Gastrocnemius medialis (tissue), 4 donors: Measurements from ENCODE around the gene CRTAC1. TPM values are rescaled to one million over a fixed set of nuclear protein-coding genes. Genes with fewer than 3 reads are reported as not detected.

Experiments
- ATAC-seq, 2 donors: fragments of 150-250 bp; one replicate each; pipeline ENCODE4 v1.9.1; 2016
- DNase-seq, 2 donors: peaks; one replicate each; pipeline ENCODE4 v3.0.0-alpha.2; 2019
- H3K27ac ChIP-seq, 4 donors: fragments of 200-600 bp; sonication (generic); 1 replicate in 1 of 4; 2 replicates in 3 of 4; pipeline ENCODE4 v1.5.1; 2016 to 2018; ENCODE audit warnings: mild to moderate bottlenecking in 2 of 4, moderate library complexity in 1 of 4
- H3K27me3 ChIP-seq, 3 donors: fragments of 200-600 bp; sonication (generic) in 2 of 3; 1 replicate in 1 of 3; 2 replicates in 2 of 3; pipeline versions ENCODE4 v1.5.1 to v1.6.0; 2016 to 2019; ENCODE audit warnings: mild to moderate bottlenecking in 1 of 3, moderate library complexity in 1 of 3
- H3K36me3 ChIP-seq, 2 donors: fragments of 200-600 bp; sonication (generic) in 1 of 2; one replicate each; pipeline ENCODE4 v1.5.1; 2017 to 2018
- H3K4me1 ChIP-seq, 2 donors: fragments of 200-600 bp; sonication (generic) in 1 of 2; one replicate each; pipeline ENCODE4 v1.5.1; 2016 to 2017; ENCODE audit warnings: mild to moderate bottlenecking in 2 of 2
- H3K4me3 ChIP-seq, 4 donors: fragments of 200-600 bp; sonication (generic) in 3 of 4; 1 replicate in 1 of 4; 2 replicates in 3 of 4; pipeline ENCODE4 v1.5.1; 2016 to 2019; ENCODE audit warnings: mild to moderate bottlenecking in 2 of 4
- H3K9me3 ChIP-seq, 3 donors: fragments of 200-600 bp; sonication (generic) in 2 of 3; 1 replicate in 1 of 3; 2 replicates in 2 of 3; pipeline ENCODE4 v1.5.1; 2016 to 2019
- CTCF ChIP-seq, 5 experiments: fragments of 450-650 bp in 3 of 5; fragments of 200-600 bp in 2 of 5; sonication (generic) in 2 of 5; IDR thresholded peaks in 4 of 5; conservative IDR thresholded peaks in 1 of 5; 1 replicate in 4 of 5; 2 replicates in 1 of 5; pipeline ENCODE4 v1.5.1; 2016 to 2019; ENCODE audit warnings: antibody characterized with exemption in 5 of 5, mild to moderate bottlenecking in 3 of 5, moderate library complexity in 3 of 5
- POLR2A ChIP-seq, 2 donors: fragments of 450-650 bp; IDR thresholded peaks; one replicate each; pipeline ENCODE4 v1.6.1; 2017; ENCODE audit warnings: antibody characterized with exemption in 2 of 2, mild to moderate bottlenecking in 2 of 2, moderate library complexity in 2 of 2
- in situ Hi-C, 4 donors: fragments of 200-750 bp; cut with MboI; loops; one replicate each; pipeline versions ENCODE4 v1.15.0 to v1.8.0; 2017; ENCODE audit warnings: low sequenced_read_pairs in 4 of 4
- intact Hi-C: fragments of 100-400 bp; cut with DNase I; formaldehyde crosslinking; loops from one replicate; pipeline ENCODE4 v1.15.1; 2023; ENCODE audit warnings: low total_unique reads
- total RNA-seq, 4 donors: library from RNA; depleted of rRNA; stranded (reverse); fragments of >200 nt; gene quantifications; one replicate each; pipeline versions ENCODE4 v1.1.0 to v1.2.3, GENCODE V29; 2016

Gene CRTAC1
- total RNA-seq, 4 donors from 2014 or later = 0.16 to 3.9 (median 0.56) TPM; not detected in 1

DNA sequence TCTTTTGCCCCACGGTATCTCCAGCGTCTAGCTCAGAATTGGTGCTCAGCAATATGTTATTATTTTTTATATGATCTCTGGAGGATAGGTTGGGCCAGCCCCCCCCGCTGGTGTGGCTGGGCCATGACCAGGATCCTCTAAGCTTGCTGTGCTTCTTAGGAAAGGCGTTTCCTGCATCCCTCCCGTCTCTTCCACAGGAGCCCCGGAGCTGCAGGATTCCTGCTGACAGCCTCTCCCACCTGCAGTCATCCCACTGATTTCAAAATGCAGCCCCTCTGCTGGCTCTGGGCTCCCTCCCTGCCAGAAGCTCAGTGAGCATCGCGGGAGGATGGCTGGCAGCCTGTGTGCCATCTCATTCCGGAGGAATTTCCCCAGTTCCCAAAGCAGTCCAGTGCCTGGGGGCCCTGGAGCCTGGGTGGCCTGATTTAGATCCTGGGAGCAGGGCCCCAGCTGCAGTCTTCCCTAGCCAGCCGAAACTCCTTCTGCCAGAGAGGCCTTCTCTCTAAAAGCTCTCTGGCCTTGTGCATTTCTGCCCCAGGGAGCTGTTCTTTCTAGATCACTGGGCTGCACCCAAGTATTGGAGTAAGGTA, 202.6 kb downstream of the CRTAC1 start:
- ATAC-seq (no peak), DNase-seq (no peak)
- in situ Hi-C loops = no loop called here
- Histone ChIP-seq H3K4me3 (no peak overlapping the region), H3K4me1 (peaks cover 8 to 42% of the 10 kb centered on the region in 2 donors), H3K9me3 (no peaks in the 10 kb centered on the region), H3K27ac (peak overlapping the region in 3 of 4 donors; percentile 11 to 60 (median 43)), H3K36me3 (no peaks in the 10 kb centered on the region), H3K27me3 (no peaks in the 10 kb centered on the region)
- intact Hi-C loops = no loop called here
- TF ChIP-seq POLR2A (IDR thresholded peaks at IDR 0.05) = no peak
- TF ChIP-seq CTCF (IDR thresholded peaks at IDR 0.05 in 4 of 5, conservative IDR thresholded peaks at IDR 0.05 in 1 of 5) = no peak

DNA sequence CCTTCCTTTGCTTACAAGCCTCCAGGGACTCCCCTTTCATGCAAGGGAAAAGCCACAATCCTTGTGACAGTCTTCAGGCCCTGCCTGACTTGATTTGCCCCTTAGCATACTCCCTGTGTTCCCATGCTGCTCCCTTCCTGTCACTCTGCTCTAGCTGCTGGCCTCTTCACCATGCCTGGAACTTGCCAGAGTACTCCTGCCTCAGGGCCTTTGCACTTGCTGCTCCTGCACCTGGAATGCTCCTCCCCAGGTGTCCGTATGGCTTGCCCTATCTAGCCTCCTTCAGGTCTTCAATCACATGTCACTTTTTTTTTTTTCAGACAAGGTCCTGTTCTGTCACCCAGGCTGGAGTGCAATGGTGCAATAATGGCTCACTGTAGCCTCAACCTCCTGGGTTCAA, 203.5 kb downstream of the CRTAC1 start:
- Histone ChIP-seq H3K4me3 (no peak overlapping the region), H3K27ac (peak overlapping the region in 1 of 4 donors; percentile 43), H3K9me3 (no peaks in the 10 kb centered on the region), H3K27me3 (no peaks in the 10 kb centered on the region), H3K4me1 (peaks cover 17 to 51% of the 10 kb centered on the region in 2 donors), H3K36me3 (no peaks in the 10 kb centered on the region)
- no peak for DNase-seq
- intact Hi-C loops (no loop called here), in situ Hi-C loops (no loop called here)
- ATAC-seq = no peak
- TF ChIP-seq POLR2A (IDR thresholded peaks at IDR 0.05) (no peak), CTCF (IDR thresholded peaks at IDR 0.05 in 4 of 5, conservative IDR thresholded peaks at IDR 0.05 in 1 of 5) (no peak)

DNA sequence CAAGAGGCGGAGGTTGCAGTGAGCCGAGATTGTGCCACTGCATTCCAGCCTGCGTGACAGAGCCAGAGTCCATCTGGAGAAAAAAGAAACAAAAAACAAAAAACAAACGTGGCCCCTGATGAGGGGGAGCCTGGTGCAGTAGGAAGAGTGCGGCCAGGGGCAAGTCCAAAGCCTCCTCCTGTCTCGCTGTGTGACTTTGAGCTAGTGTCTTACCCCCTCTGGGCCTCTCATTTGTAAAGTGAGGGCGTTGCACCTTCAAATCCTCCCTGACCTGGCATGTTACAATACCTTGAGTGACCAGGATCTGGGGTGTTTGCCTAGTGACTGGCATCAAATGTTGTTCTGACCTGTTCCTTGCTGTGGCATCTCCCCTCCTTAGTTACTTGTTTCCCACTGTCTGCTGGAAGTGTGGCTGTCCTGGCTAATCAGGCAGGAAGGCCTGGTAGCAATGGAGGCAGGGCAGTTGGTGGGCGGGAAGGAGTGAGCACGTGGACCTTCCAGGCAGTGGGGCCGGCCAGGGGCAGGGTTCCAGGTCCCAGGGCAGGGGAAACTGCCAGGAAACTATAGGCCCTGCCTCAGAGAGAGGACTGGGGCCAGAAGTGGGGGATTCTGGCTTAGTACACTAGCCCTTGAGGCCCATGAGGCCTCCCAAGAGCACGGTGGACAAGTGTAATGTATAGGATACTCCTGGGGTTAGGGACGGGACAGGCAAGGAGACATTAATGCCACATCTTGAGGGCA, 205.2 kb downstream of the CRTAC1 start:
- no peaks in the 10 kb centered on the region for H3K27me3 ChIP-seq
- H3K4me1 ChIP-seq = peaks cover 33 to 59% of the 10 kb centered on the region in 2 donors
- peak overlapping the region; percentile 9 to 98 (median 97) for H3K27ac ChIP-seq
- no peak for DNase-seq
- no peak overlapping the region for H3K4me3 ChIP-seq
- TF ChIP-seq POLR2A (IDR thresholded peaks at IDR 0.05) = no peak
- TF ChIP-seq CTCF (IDR thresholded peaks at IDR 0.05 in 4 of 5, conservative IDR thresholded peaks at IDR 0.05 in 1 of 5) = no peak
- H3K36me3 ChIP-seq = no peaks in the 10 kb centered on the region
- in situ Hi-C loops = no loop called here
- no peaks in the 10 kb centered on the region for H3K9me3 ChIP-seq
- intact Hi-C loops = no loop called here
- no peak for ATAC-seq

DNA sequence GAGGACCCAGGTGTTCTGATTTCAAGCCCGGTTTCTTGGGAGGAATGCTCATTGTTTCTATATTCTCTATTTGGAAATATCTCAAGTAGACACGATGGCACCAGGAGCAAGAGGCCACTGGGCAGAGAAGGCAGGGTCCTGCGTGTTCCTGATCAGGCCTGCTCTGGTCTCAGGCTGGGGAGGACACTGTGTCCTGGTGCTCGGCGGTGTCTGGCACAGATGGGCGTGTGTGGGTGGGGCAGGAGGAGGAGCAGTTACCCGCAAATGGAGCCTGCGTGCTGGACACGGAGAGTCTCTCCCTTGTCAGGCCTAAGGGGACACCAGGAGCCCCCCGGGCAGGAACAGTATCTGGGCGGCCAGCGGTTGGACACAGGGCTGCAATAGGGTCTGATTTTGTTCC, 206.7 kb downstream of the CRTAC1 start:
- Histone ChIP-seq H3K4me3 (peak overlapping the region; percentile 17 to 47 (median 33)), H3K27me3 (no peaks in the 10 kb centered on the region), H3K9me3 (no peaks in the 10 kb centered on the region), H3K36me3 (no peaks in the 10 kb centered on the region), H3K4me1 (peaks cover 33 to 56% of the 10 kb centered on the region in 2 donors), H3K27ac (peak overlapping the region; percentile 96 to 98 (median 98))
- intact Hi-C loops = loop anchor here (5.0 kb wide), 1 partner anchor 136 kb away; the partner anchor contains the start of gene AVPI1
- DNase-seq = peak; percentile 88 to 92
- ATAC-seq = peak; percentile 65 to 68
- in situ Hi-C loops = no loop called here
- TF ChIP-seq POLR2A (IDR thresholded peaks at IDR 0.05) = peak; percentile 64 to 81
- no peak for TF ChIP-seq CTCF (IDR thresholded peaks at IDR 0.05 in 4 of 5, conservative IDR thresholded peaks at IDR 0.05 in 1 of 5)
